SK-N-MC (cell line): ENCODE data around the gene SCN9A.

Experiments
- DNase-seq: peaks from one replicate; pipeline ENCODE4 v3.0.0-alpha.2; 2011; ENCODE audit warnings: low read depth, low spot score
- H3K27ac ChIP-seq: fragments of 200-600 bp; sonication (generic); 2 replicates; pipeline ENCODE4 v1.5.1; 2016; ENCODE audit warnings: mixed run types
- H3K36me3 ChIP-seq: fragments of 200-600 bp; sonication (generic); 2 replicates; pipeline ENCODE4 v1.6.1; 2017; ENCODE audit warnings: antibody characterized with exemption, low read length, mixed read lengths; ENCODE audit not compliant: insufficient read depth
- H3K4me3 ChIP-seq: fragments of 200-600 bp; sonication (generic); 2 replicates; pipeline ENCODE4 v1.5.1; 2016
- H3K9ac ChIP-seq: fragments of 200-600 bp; sonication (generic); 2 replicates; pipeline ENCODE4 v1.8.0; 2017; ENCODE audit warnings: mixed run types, mixed read lengths; ENCODE audit not compliant: insufficient read length
- H3K9me3 ChIP-seq: fragments of 200-600 bp; sonication (generic); 2 replicates; pipeline ENCODE4 v1.6.1; 2017; ENCODE audit warnings: low read depth, mild to moderate bottlenecking, antibody characterized with exemption, low read length, moderate library complexity, mixed read lengths
- EZH2 ChIP-seq: fragments of 200-600 bp; sonication (generic); IDR thresholded peaks from one replicate; pipeline ENCODE4 v1.6.1; 2017; ENCODE audit warnings: antibody characterized with exemption
- FOXP2 ChIP-seq: optimal IDR thresholded peaks from 2 replicates; pipeline ENCODE3; 2011; ENCODE audit warnings: mild to moderate bottlenecking, moderate library complexity; ENCODE audit not compliant: insufficient read depth; ENCODE audit errors: extremely low read length, control extremely low read depth
- POLR2AphosphoS5 ChIP-seq: IDR thresholded peaks from 2 replicates; pipeline ENCODE4 v1.6.1; 2012; ENCODE audit warnings: mild to moderate bottlenecking, low read depth, low read length, borderline replicate concordance

Gene SCN9A

DNA sequence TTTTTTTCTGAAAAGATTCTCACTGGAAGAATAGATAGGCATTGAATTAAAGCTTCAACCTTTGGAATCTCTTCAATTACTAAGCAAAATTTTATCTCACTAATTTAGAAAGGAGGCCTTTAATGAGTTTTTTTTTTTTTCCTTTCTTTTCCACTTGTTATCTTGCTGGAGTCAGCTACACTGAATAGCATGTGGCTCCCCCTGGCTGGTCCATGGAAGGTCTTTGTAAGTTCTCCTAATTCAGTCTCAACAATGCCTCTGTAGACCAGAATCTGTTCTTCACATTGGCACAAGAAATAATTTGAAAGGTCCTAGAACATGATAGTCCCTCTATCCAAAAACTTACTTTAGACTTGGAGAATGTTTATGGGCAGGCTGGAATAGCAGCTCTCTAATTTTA lies 223.7 kb downstream of the SCN9A start:
- Histone ChIP-seq H3K9ac (no peak overlapping the region), H3K27ac (no peak overlapping the region), H3K9me3 (no peaks in the 10 kb centered on the region), H3K4me3 (no peak overlapping the region), H3K36me3 (no peaks in the 10 kb centered on the region)
- TF ChIP-seq FOXP2 (no peak), EZH2 (no peak), POLR2AphosphoS5 (no peak)
- DNase-seq = no peak

- Histone ChIP-seq H3K27ac (no peak overlapping the region), H3K36me3 (no peaks in the 10 kb centered on the region), H3K9me3 (no peaks in the 10 kb centered on the region), H3K9ac (no peak overlapping the region), H3K4me3 (no peak overlapping the region)
- no peak for TF ChIP-seq EZH2
- TF ChIP-seq FOXP2 = no peak
- TF ChIP-seq POLR2AphosphoS5 = no peak
- DNase-seq = no peak
Observed at GRCh38 chr2:166148500-166149400, 227.0 kb downstream of the SCN9A start.

- Histone ChIP-seq H3K27ac (no peak overlapping the region), H3K9ac (no peak overlapping the region), H3K4me3 (no peak overlapping the region), H3K9me3 (no peaks in the 10 kb centered on the region), H3K36me3 (no peaks in the 10 kb centered on the region)
- DNase-seq = no peak
- TF ChIP-seq POLR2AphosphoS5 = no peak
- no peak for TF ChIP-seq EZH2
- no peak for TF ChIP-seq FOXP2
Observed at GRCh38 chr2:166147883-166148282, 227.9 kb downstream of the SCN9A start.
